HG03469 (cell line): Measurements from ENCODE around the gene ADH1A.
"Not testable (repeated sequence)": the region's sequence is repeated elsewhere in the genome, so short reads cannot be mapped to it uniquely, and the experiment has no call there.

Experiments used
- ATAC-seq: cut with Tn5 transposase; IDR thresholded peaks from one replicate; pipeline ENCODE4 v1.9.1; 2021; ENCODE audit warnings: mild to moderate bottlenecking, moderate library complexity, moderate number of reproducible peaks; ENCODE audit not compliant: unreplicated experiment

The ADH1A gene

DNA sequence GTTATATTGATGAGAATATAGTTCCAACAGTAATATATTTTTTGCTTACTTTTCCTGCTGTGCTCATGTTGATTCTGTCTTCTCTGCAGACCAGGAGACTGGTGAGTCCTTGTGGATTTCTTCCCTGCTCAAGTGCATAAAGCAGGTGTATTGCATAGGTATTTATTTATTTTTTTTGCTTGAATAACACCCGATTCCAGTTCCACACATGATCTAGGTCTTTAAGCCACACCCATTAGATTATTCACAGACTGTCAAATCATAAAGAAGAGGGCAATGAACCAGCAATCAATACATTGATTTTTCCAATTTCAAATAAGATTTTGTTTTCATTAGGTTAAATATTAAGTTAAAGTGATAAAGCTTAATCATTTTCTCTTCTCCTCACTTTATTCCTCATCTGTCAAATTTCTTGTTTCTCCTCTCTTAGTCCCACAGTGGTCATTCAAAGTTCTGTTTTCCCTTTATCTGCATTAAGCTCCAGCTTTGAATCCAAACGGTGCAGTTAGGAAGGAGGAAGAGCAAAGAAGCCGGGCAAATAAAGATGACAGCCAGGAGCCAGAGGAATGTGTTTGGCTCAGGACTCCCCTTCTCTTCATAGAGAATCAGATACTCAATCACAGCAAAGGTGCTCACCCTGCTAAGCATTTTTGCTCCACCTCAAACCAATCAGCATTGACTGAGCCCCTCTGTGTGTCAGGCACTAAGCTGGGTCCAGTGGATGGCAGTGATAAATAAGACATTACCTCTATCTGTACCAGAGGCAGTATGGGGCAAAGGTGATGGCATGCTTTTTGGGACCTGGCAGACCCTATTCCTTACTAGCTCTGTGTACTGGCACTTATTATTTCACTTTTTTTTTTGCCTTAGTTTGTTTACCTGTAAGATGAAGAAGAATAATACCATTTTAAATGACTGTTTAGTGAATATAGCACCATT, at the start of gene ADH1A:
ADH1A (minus strand) TSS at position 138 of the 939 bp plus-strand sequence; CDS start at position 67, 71 bp downstream.
- ATAC-seq, result no peak

DNA sequence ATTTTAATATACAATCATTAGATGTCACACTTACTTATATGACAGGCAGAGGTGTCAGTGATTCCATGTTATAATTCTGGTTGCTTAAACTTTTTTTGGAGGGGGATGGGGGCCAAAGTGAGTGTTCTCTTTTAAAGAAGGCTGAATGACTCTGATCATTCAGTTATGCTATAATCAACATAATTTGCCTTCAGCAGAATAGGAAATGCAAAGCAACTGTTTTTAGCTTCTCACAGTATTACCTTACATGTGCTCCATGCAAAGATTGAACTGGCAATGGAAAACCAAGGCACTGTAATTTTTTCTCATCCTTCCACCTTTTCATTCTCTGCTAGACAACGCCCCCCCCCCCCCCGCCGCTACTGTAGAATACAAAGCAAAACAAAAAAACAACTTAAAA, 48.4 kb upstream of the ADH1A start:
- ATAC-seq, result no peak

DNA sequence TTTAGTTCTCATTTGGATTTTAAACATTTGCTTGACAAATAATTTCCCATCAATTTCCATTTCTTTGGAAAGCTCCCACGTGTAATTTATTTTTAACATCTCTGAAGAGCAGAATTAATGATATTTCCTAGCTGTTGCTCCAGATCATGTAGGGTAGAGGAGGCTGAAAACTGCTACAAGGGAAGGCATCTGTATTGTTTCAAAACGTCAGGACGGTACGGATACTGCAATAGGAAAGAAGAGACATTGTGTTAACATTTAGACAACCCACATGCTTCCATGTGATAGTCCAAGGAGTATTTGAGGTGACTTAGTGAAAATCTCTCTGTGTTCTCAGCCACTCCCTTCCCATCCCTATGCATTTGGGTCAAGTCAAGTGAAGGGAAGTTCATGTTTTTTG, 45.8 kb upstream of the ADH1A start:
- ATAC-seq, result no peak

DNA sequence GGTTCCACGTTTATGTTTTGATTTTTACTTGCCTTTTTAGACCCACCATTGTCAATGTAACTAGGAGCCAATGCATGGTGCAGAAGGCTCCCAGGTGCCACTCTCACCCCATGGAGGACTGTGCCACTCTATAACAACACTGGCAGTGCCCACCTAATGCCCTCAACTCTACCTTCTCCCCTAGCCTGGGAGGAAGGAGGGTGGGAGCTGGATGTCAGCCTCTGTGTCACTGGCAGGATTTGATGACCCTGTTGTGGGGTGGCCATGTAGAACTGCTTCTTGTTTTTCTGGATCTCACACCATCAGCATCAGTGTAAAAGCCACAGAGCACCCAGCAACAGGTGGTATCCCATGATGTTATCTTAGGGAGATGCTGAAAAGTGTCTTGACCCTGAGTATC, 44.1 kb upstream of the ADH1A start:
- ATAC-seq, result no peak

DNA sequence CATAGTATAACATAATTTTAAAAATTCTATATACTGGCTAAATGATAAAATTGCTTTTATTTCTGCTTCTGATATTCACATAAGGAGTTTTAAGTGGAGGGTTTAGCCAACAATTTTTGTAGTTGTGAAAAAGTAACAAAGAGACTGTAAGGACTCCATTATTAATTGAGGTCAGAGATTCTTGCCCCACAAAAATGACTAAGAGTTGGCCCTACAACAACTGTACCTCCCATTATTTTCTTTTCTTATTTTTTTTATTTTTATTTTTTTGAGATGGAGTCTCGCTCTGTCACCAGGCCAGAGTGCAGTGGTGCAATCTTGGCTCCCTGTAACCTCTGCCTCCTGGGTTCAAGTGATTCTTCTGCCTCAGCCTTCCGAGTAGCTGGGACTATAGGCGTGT, 39.9 kb upstream of the ADH1A start:
- ATAC-seq, result no peak

DNA sequence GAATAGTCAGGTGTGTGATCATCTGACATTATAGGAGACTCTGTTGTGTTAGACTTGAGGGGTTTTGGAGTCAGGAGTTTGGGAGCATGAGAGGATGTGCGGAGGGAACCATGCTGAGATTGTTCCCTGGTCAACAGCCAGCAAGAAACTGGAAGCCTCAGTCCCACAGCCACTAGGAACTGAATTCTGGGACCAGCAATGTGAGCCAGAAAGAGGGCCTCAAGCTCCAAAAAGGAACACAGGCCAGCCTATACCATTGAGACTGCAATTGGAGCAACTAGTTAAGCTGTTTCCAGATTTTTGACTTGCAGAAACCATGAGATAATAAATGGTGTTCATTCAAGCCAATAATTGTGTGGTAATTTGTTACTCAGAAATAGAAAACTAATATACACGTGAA, 39.1 kb upstream of the ADH1A start:
- no peak for ATAC-seq

DNA sequence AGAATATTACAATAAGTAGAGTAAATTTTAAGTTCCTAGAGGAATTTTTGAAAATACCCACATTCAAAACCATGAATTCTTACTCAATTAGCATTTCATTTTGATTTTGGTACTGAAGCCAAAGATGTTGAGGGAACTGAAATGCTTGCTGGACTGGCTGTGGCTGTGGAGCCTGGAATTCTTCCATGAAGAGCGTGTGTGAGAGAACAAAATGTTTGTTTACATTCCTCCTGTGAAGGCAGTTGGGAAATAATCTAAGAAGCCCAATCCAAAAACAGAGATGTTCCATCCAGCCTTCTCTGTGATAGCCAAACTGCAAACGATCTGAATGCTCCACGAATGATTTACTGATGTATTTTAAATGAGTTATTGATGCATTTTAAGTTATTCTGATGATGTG, 34.2 kb upstream of the ADH1A start:
- no peak for ATAC-seq

DNA sequence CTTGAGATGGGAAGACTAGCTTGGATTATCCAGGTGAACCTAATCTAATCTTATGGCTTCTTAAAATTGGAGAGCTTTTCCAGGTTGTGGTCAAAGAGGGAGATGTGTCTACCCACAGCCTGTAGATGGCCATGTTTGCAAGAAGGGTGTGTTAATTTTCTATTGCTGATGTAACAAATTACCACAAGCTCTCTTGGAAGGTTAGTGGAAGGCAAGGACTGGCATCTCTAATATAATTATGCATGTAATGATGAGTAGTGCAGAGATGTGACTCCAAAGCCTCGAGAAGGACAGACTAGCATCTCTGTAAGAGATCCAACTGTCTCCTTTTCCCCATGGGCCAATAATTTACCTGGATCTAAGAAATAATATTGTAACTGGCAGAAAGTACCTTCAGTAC, 33.6 kb upstream of the ADH1A start:
- ATAC-seq, result no peak

DNA sequence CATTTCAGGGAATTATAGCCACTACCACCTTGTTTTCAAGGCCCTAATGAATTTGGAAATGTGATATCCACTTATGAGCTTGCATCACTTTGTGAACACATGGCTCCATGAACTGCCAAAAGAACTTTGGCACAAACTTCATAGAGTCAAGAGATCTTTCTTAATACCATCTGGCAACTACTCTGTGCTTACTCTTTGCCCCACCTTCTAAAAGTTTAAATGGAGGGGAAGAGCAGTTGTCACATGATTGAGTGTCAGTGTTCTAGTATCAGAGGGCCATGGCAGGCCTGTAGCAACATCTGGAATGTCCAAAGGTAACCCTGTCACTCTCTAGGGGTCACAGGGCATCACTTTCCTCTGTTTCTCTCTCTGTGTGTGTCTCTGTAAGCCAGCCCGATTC, 33.0 kb upstream of the ADH1A start:
- ATAC-seq, result no peak

DNA sequence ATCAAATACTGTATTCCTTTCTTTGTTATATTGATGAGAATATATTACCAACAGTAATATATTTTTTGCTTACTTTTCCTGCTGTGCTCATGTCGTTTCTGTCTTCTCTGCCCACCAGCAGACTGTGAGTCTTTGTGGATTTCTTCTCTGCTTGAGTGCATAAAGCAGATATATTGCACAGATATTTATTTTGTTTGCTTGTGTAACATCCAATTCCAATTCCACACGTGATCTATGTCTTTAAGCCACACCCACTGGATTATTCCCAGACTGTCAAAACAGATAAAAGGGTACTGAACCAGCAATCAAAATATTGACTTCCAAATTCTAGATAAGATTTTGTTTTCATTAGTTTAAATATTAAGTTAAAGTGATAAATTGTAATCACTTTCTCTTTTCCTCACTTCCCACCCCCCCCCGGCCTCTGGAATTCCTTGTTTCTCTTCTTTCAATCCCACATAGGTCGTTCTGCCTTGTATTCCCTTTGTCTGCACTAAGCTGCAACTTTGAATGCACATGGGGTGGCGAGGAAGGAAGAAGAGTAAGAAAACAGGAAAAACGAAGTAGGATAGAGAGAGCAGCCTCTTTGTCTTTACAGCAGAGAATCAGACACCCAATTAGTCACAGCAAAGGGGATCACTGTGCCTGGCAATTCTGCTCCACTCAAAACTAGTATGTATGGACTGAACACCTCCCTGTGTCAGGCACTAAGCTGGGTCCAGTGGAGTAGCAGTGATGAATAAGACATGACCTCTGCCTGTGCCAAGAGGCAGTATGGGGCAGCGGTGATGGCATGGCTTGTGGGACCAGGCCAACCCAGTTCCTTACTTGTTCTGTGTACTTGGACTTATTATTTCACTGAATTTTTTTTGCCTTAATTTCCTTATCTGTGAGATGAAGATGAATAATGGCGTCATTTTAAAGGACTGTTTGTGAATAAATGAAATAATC, 30.7 kb upstream of the ADH1A start, which contains the start of gene ADH1B:
ADH1B (minus strand) TSS at position 161 of the 951 bp plus-strand sequence; CDS start at position 91, 70 bp downstream.
- no peak for ATAC-seq

DNA sequence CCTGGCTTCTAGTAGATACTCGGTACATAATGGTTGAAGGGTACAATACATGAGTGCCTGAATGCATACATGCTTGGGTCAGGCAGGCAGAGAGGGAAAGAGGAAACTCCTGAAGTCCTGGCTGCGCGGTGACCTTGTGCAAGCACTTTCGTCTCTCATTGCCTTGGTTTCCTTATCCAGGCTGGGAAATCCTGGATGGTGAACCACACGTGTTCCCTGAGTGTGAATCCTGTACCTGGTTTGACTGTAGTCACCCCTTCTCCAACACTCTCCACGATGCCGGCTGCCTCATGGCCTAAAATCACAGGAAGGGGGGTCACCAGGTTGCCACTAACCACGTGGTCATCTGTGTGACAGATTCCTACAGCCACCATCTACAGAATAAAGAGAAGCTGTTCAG, 27.0 kb upstream of the ADH1A start:
- ATAC-seq, result not testable (repeated sequence)

DNA sequence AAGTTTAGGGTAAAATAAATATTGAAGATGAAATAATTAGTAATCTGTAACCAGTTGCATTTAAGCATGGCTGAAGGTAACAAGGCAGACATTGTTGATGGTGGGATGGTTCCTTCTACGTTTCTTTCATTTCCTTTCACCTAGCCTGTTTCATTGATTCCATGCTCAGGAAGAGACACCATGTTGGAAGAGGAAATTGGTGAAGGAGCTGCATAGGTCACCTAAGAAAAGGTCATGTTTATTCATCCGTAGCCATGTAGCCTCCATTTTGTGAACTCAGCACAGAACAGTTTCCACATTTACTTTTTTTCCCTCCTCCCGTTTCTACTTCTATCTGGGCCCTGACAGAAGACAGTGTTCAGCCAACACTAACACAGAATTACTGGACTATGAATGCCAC, 26.6 kb upstream of the ADH1A start:
- ATAC-seq, result no peak

DNA sequence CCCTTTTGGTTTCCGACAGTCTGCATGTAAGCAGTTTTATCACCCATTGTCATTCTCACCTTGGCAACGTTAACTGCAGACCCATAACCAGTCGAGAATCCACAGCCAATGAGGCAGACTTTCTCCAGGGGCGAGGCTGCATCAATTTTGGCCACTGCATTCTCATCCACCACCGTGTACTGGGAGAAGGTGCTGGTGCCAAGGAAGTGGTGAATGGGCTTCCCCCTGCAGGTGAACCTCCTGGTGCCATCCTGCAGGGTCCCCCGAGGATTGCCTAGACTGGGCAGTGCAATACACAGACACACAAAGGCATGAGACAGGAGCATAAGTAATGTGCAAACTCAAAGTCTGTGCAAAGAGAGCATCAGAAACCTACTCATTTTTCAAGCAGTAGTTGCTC, 25.1 kb upstream of the ADH1A start:
- no peak for ATAC-seq

DNA sequence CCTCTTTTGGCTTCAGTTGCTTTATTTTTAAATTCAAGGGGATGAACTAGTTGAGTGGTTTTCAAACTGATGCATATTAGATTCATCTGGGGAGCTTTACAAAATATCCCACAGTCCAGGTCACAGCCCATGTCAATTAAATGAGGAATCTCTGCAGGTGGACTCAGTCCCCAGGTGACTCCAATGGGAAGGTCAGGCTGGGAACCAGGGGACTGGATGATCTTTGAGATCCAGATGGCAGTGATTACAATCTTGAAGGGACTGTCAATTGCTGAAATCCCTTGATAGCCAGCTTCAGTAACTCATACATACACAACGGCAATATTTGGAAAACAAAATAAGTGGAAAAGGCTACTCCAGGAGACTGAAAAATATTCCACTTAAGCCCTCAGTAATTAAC, 23.4 kb upstream of the ADH1A start:
- ATAC-seq, result no peak

DNA sequence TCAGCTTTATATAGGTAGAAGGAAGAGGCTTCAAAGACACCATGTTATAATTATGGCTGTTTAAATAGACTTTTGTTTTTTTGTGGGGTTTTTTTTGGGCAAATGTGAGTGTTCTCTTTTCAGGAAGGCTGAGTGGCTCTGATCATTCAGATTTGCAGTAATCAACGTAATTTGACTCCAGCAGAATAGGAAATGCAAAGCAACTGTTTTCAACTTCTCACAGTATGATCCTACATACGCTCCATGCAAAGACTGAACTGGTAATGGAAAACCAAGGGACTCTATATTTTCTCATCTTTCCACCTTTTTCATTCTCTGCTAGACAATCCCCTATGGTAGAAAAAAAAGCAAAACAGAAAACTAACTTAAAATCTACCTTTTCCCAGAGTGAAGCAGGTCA, 19.6 kb upstream of the ADH1A start:
- ATAC-seq, result no peak

DNA sequence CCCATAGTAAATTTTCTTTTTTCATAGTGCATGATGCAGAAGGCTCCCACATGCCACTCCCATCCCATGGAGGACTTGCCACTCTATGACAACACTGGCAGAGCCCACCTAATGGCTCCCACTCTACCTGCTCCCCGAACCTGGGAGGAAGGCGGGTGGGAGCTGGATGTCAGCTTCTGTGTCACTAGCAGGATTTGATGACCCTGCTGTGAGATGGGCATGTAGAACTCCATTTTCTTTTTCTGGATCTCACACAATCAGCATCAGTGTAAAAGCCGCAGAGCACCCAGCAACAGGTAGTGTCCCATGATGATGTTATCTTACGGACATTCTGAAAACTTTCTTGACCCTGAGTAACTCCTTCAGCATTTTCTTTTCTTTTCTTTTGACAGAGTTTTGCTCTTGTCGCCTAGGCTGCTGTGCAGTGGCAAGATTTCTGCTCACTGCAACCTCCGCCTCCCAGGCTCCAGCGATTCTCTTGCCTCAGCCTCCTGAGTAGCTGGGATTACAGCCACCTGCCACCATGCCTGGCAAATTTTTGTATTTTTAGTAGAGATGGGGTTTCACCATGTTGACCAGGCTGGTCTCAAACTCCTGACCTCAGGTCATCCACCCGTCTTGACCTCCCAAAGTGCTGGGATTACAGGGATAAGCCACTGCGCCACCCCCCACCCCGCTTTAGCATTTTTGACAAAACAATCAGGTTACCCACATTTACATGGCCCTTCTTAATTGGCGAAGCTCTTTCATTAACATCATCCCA, 15.0 kb upstream of the ADH1A start:
- no peak for ATAC-seq

DNA sequence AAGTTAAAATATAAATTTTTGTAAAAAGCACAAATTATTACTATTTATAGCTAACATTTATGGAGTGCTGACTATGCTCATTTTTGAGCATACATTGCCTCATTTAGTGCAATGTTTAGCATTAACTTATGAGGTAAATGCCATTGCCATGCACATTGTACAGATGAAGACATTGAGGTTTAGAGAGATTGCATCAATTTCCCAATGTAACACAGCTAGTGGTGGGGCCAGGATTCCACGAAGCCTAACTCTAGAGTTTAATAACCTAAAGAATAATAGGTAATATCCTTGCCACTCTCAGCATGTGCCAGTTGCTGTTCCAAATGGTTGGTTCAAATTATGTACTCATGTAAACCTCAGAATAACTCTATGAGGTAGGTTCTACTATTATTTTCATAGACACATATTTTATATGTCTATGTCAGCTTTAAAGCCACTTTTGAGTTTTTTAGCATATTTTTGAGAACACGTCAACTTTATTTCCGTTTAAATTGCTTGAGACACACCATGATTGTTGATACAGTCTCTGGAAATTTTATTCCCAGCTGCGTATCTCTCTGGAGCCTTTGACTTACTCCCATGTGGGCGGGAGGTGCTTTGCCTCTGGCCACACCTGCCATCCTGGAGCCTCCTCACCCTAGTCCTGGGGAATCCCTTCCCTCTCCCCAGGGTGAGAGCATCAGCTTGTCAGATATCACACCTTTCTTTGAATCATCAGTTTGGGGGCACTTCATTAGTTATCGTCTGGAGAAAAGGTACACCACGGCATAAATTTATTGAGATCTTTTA, 10.8 kb upstream of the ADH1A start:
- no peak for ATAC-seq

DNA sequence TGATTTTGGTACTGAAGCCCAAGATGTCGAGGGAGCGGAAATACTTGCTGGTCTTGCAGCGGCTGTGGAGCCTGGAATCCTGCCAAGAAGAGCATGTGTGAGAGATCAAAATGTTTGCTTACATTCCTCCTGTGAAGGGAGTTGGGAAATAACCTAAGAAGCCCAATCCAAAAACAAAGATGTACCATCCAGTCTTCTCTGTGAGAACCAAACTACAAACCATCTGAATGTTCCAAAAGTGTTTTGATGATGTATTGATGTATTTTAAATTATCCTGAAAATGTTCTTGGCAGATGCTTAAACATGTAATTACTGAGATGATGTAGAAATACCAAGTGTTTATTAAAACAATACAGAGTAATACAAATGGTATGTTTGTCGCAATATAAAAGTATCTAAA, 10.1 kb upstream of the ADH1A start:
- ATAC-seq, result no peak

DNA sequence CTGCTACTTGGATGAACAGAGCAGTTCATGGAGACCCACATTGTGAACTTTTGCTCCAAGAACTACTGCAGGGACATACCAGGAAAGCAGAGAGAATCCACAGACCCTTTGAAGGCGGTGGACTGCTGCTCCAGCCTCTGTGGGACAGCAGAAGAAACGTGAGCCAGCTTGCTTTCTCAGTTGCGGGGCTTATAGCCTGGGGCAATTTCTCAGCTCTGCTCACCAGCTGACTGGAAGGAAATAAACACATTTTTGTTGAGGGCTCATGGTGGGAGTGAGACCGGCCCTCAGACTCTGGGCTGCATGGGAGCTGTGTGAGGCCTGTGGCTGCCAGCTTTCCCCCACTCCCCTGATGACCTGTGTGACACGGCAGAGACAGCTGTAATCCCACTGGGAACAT, 2.6 kb upstream of the ADH1A start:
- no peak for ATAC-seq

DNA sequence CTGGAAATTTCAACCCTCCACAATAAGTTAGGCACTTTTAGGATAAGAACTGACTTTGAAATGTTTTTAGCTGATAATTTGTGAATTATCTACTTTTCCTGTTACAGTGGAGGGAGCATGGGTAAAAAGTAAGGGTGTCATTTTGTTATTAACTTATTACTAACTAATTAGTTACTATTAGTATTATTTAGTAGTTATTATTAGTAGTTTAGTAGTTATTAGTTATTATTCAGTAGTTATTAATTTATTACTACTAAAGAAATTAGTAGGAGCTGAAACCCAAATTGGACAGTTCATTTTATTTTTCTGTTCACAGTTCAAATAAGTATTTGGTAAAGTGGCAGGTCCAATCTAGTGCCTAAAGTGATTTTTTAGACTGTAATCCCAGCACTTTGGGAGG, 5.4 kb downstream of the ADH1A start:
- ATAC-seq, result no peak
